Neutrophil (primary cell): ENCODE results near the gene ADSL.

Source experiments
- H3K27ac ChIP-seq: fragments of 200-600 bp; sonication (generic); 2 replicates; pipeline ENCODE4 v1.5.1; 2016; ENCODE audit warnings: mild to moderate bottlenecking, moderate library complexity
- H3K27me3 ChIP-seq: fragments of 200-600 bp; sonication (generic); 2 replicates; pipeline ENCODE4 v1.6.0; 2016; ENCODE audit warnings: mild to moderate bottlenecking
- H3K36me3 ChIP-seq: fragments of 200-600 bp; sonication (generic); 2 replicates; pipeline ENCODE4 v1.5.1; 2017
- H3K4me1 ChIP-seq, 2 experiments: fragments of 200-600 bp in 1 of 2; sonication (generic) in 1 of 2; 1 replicate in 1 of 2; 2 replicates in 1 of 2; pipeline versions ENCODE4 v1.5.1 to v1.6.1; 2013 to 2016; ENCODE audit warnings: low read depth in 1 of 2, low read length in 1 of 2, mild to moderate bottlenecking in 1 of 2, moderate library complexity in 1 of 2; ENCODE audit not compliant: control insufficient read depth in 1 of 2, insufficient read depth in 1 of 2
- H3K4me3 ChIP-seq, 2 experiments: fragments of 200-600 bp in 1 of 2; sonication (generic) in 1 of 2; 1 replicate in 1 of 2; 2 replicates in 1 of 2; pipeline ENCODE4 v1.5.1; 2013 to 2016; ENCODE audit warnings: low read depth in 1 of 2, low read length in 1 of 2, mild to moderate bottlenecking in 1 of 2, moderate library complexity in 1 of 2
- H3K9me3 ChIP-seq: fragments of 200-600 bp; sonication (generic); 2 replicates; pipeline ENCODE4 v1.5.1; 2016
- TF ChIP-seq, protein P1 (sequence below): fragments of 200-600 bp; sonication (generic); IDR thresholded peaks from 2 replicates; pipeline ENCODE4 v1.5.1; 2016; ENCODE audit warnings: antibody characterized with exemption

ADSL gene

DNA sequence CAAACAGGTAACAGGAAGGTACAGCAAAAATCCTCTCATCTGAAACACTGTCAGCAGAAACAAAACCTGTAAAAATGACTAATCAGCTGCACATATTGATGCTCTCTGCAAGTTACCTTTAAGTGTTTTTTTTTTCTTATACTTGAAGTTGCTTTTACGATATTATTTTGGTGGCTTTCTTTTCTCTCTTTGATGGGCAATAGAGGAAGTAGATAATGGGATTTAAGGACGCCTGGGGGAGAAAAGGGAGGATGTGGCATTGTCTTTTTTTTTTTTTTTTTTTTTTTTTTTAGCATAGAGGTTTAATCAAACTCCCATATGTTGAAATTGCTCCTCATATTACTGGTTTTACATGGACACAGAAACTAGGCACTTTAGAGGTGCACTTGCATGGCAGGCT is 11.4 kb upstream of the ADSL start:
- Histone ChIP-seq H3K27ac (no peak overlapping the region), H3K9me3 (no peaks in the 10 kb centered on the region), H3K4me1 (peaks cover 0 to 15% of the 10 kb centered on the region in 2 experiments), H3K27me3 (no peaks in the 10 kb centered on the region), H3K4me3 (no peak overlapping the region), H3K36me3 (peaks cover 37% of the 10 kb centered on the region)
- TF ChIP-seq, protein P1, sequence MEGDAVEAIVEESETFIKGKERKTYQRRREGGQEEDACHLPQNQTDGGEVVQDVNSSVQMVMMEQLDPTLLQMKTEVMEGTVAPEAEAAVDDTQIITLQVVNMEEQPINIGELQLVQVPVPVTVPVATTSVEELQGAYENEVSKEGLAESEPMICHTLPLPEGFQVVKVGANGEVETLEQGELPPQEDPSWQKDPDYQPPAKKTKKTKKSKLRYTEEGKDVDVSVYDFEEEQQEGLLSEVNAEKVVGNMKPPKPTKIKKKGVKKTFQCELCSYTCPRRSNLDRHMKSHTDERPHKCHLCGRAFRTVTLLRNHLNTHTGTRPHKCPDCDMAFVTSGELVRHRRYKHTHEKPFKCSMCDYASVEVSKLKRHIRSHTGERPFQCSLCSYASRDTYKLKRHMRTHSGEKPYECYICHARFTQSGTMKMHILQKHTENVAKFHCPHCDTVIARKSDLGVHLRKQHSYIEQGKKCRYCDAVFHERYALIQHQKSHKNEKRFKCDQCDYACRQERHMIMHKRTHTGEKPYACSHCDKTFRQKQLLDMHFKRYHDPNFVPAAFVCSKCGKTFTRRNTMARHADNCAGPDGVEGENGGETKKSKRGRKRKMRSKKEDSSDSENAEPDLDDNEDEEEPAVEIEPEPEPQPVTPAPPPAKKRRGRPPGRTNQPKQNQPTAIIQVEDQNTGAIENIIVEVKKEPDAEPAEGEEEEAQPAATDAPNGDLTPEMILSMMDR: no peak

DNA sequence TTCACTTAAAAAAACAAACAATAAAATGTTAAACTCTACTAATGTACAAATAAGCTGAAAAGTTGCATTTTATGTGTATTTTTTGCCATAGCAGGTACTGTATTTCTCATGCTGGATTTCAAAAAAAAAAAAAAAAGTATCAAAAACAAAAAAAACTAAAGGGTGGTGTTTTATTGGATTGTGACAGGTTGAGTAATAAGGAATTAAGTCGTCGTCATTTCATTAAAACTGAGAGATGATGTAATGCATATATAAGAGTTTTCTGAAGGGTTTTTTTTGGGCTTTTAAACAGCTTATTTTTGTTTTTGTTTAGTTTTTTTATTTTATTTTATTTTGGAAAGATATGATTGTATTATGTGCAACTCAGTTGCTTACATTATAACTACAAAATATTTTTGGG is 10.9 kb upstream of the ADSL start:
- TF ChIP-seq, protein P1: no peak
- Histone ChIP-seq H3K27me3 (no peaks in the 10 kb centered on the region), H3K27ac (no peak overlapping the region), H3K4me1 (peaks cover 0 to 15% of the 10 kb centered on the region in 2 experiments), H3K4me3 (no peak overlapping the region), H3K9me3 (no peaks in the 10 kb centered on the region), H3K36me3 (peaks cover 34% of the 10 kb centered on the region)

DNA sequence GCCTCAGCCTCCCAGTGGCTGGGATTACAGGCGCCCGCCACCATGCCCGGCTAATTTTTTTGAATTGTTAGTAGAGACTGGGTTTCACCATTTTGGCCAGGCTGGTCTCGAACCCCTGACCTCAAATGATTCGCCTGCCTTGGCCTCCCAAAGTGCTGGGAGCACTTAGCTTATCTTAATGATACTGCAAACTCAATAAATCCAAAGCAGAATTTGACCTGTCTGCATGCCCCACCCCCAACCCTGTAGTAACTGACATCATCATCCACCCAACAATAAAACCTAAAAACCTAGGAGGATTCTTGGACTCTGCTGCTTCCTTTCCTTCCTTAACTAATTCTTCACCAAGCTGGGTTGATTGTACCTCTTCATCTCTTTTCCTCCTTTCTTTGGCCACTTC is 6.3 kb upstream of the ADSL start:
- Histone ChIP-seq H3K36me3 (no peaks in the 10 kb centered on the region), H3K27ac (no peak overlapping the region), H3K9me3 (no peaks in the 10 kb centered on the region), H3K4me1 (peaks cover 7 to 22% of the 10 kb centered on the region in 2 experiments), H3K4me3 (no peak overlapping the region), H3K27me3 (no peaks in the 10 kb centered on the region)
- TF ChIP-seq, protein P1: no peak

DNA sequence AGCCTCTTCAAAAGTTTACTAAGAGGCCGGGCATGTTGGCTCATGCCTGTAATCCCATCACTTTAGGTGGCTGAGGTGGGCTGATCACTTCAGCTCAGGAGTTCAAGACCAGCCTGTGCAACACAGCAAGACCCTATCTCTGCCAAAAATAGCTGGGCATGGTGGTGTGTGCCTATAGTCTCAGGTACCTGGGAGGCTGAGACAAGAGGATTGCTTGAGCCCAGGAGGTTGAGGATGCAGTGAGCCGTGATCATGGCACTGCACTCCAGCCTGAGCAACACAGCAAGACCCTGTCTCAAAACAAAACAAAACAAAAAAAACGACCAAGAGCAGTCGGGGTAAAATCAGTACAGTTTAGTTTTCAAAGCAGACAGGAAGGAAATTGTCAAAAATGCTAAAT is 4.7 kb upstream of the ADSL start:
- peaks cover 16 to 21% of the 10 kb centered on the region in 2 experiments for H3K4me1 ChIP-seq
- H3K36me3 ChIP-seq: no peaks in the 10 kb centered on the region
- H3K27me3 ChIP-seq: no peaks in the 10 kb centered on the region
- no peaks in the 10 kb centered on the region for H3K9me3 ChIP-seq
- H3K4me3 ChIP-seq: no peak overlapping the region
- H3K27ac ChIP-seq: no peak overlapping the region
- TF ChIP-seq, protein P1: no peak

DNA sequence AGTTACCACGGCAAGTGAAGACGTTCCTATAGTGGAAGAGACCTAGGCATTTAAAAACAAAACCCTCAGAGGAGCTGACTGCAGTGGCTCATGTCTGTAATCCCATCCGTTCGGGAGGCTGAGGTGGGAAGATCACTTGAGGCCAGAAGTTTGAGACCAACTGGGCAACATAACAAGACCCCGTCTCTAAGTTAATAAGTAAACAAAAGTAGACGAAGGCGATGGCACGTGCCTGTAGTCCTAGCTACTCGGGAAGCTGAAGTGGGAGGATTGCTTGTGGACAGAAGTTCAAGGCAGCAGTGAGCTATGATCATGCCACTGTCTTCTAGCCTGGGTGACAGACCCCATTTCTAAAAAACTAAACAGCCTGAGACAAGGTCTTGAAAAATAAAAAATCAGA is 3.8 kb upstream of the ADSL start:
- no peaks in the 10 kb centered on the region for H3K36me3 ChIP-seq
- peaks cover 24 to 26% of the 10 kb centered on the region in 2 experiments for H3K4me1 ChIP-seq
- H3K27me3 ChIP-seq: no peaks in the 10 kb centered on the region
- no peak overlapping the region for H3K4me3 ChIP-seq
- TF ChIP-seq, protein P1: no peak
- H3K9me3 ChIP-seq: no peaks in the 10 kb centered on the region
- H3K27ac ChIP-seq: no peak overlapping the region

DNA sequence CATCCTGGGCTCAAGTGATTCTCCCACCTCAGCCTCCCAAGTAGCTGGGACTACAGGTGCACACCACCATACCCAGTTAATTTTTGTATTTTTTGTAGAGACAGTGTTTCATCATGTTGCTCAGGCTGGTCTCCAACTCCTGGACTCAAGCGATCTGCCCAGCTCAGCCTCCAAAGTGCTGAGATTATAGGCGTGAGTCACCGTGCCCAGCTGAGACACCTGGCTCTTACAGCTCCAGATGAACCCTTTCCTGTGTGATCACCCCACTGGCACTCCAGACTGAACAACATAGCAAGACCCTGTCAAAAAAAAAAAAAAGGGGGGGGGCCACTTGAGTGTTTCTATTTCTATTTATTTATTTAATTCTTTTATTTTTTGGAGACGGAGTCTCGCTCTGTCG is 1.0 kb upstream of the ADSL start:
- peak overlapping the region; percentile 73 to 79 for H3K4me3 ChIP-seq
- peaks cover 30 to 32% of the 10 kb centered on the region in 2 experiments for H3K4me1 ChIP-seq
- H3K27me3 ChIP-seq: no peaks in the 10 kb centered on the region
- H3K36me3 ChIP-seq: no peaks in the 10 kb centered on the region
- no peaks in the 10 kb centered on the region for H3K9me3 ChIP-seq
- H3K27ac ChIP-seq: peak overlapping the region; percentile 84
- TF ChIP-seq, protein P1: no peak
